GM12874 (cell line): ENCODE data around the gene SYNE1.

Experiments
- CTCF ChIP-seq: IDR thresholded peaks from 2 replicates; pipeline ENCODE4 v1.5.1; 2011; ENCODE audit warnings: low read depth, mild to moderate bottlenecking, control low read depth, low read length, moderate library complexity; ENCODE audit not compliant: insufficient read depth

The SYNE1 gene

GRCh38 chr6:152161501-152161900, 475.7 kb downstream of the SYNE1 start:
- TF ChIP-seq CTCF = no peak

- TF ChIP-seq CTCF = no peak
Measured at GRCh38 chr6:152160346-152160745, 476.8 kb downstream of the SYNE1 start.

- no peak for TF ChIP-seq CTCF
Measured at GRCh38 chr6:152155792-152156191, 481.4 kb downstream of the SYNE1 start.

- TF ChIP-seq CTCF = no peak
Measured at GRCh38 chr6:152154559-152155356, 482.4 kb downstream of the SYNE1 start.

- no peak for TF ChIP-seq CTCF
Measured at GRCh38 chr6:152151920-152152319, 485.2 kb downstream of the SYNE1 start.

GRCh38 chr6:152150196-152150595, 487.0 kb downstream of the SYNE1 start:
- no peak for TF ChIP-seq CTCF

GRCh38 chr6:152148412-152148811, 488.8 kb downstream of the SYNE1 start:
- no peak for TF ChIP-seq CTCF

- TF ChIP-seq CTCF = no peak
Measured at GRCh38 chr6:152147269-152147668, 489.9 kb downstream of the SYNE1 start.
